Neural progenitor cell (in vitro differentiated cells): ENCODE results near the gene CSTF1. TPM values are rescaled to one million over a fixed set of nuclear protein-coding genes. Genes with fewer than 3 reads are reported as not detected.

Experiments
- DNase-seq: peaks from one replicate; pipeline ENCODE4 v3.0.0-alpha.2; 2016; ENCODE audit warnings: low spot score
- H2AFZ ChIP-seq: fragments of 200-600 bp; sonication (generic); replicated peaks from 2 replicates; pipeline ENCODE4 v1.6.1; 2016; ENCODE audit warnings: antibody characterized with exemption
- H3F3A ChIP-seq: fragments of 200-600 bp; sonication (generic); 2 replicates; pipeline ENCODE4 v1.6.1; 2016; ENCODE audit warnings: antibody characterized with exemption, low read depth
- H3K27ac ChIP-seq: fragments of 200-600 bp; sonication (generic); 2 replicates; pipeline ENCODE4 v1.5.1; 2016; ENCODE audit warnings: mild to moderate bottlenecking
- H3K27me3 ChIP-seq: fragments of 200-600 bp; sonication (generic); 2 replicates; pipeline ENCODE4 v1.6.1; 2016; ENCODE audit warnings: mild to moderate bottlenecking, moderate library complexity
- H3K36me3 ChIP-seq: fragments of 200-600 bp; sonication (generic); 2 replicates; pipeline ENCODE4 v1.5.1; 2016
- H3K4me1 ChIP-seq: fragments of 200-600 bp; sonication (generic); 2 replicates; pipeline ENCODE4 v1.6.1; 2016; ENCODE audit warnings: mixed run types
- H3K4me2 ChIP-seq: fragments of 200-600 bp; sonication (generic); 2 replicates; pipeline ENCODE4 v1.6.1; 2016
- H3K4me3 ChIP-seq: fragments of 200-600 bp; sonication (generic); 2 replicates; pipeline ENCODE4 v1.5.1; 2016
- H3K79me2 ChIP-seq: fragments of 200-600 bp; sonication (generic); 2 replicates; pipeline ENCODE4 v1.6.1; 2016; ENCODE audit warnings: low read depth
- H3K9ac ChIP-seq: fragments of 200-600 bp; sonication (generic); 2 replicates; pipeline ENCODE4 v1.6.1; 2016
- H3K9me3 ChIP-seq: fragments of 200-600 bp; sonication (generic); 2 replicates; pipeline ENCODE4 v1.5.1; 2016; ENCODE audit warnings: low read depth
- H4K20me1 ChIP-seq: fragments of 200-600 bp; sonication (generic); 2 replicates; pipeline ENCODE4 v1.6.1; 2016; ENCODE audit warnings: low read depth
- H3K27ac Mint-ChIP-seq: 3 replicates; pipeline ENCODE4 v1.8.0; 2021; ENCODE audit warnings: mixed read lengths
- H3K27me3 Mint-ChIP-seq: 2 replicates; pipeline ENCODE4 v1.8.0; 2022; ENCODE audit warnings: low read depth, mild to moderate bottlenecking, inconsistent platforms, moderate library complexity, mixed read lengths; ENCODE audit not compliant: insufficient read depth
- H3K36me3 Mint-ChIP-seq: 3 replicates; pipeline ENCODE4 v1.8.0; 2021; ENCODE audit warnings: mixed read lengths
- H3K4me1 Mint-ChIP-seq: 3 replicates; pipeline ENCODE4 v1.8.0; 2021; ENCODE audit warnings: mixed read lengths
- H3K4me3 Mint-ChIP-seq: 3 replicates; pipeline ENCODE4 v1.8.0; 2021; ENCODE audit warnings: mild to moderate bottlenecking, moderate library complexity, mixed read lengths
- H3K9me3 Mint-ChIP-seq: 3 replicates; pipeline ENCODE4 v1.8.0; 2020; ENCODE audit warnings: mixed read lengths
- CTCF ChIP-seq: fragments of 200-600 bp; sonication (generic); IDR thresholded peaks from 2 replicates; pipeline ENCODE4 v1.5.1; 2017; ENCODE audit warnings: antibody characterized with exemption, mild to moderate bottlenecking
- EZH2 ChIP-seq: fragments of 200-600 bp; sonication (generic); IDR thresholded peaks from 2 replicates; pipeline ENCODE4 v1.6.1; 2017; ENCODE audit warnings: antibody characterized with exemption, mild to moderate bottlenecking, moderate library complexity
- EZH2phosphoT487 ChIP-seq: fragments of 200-600 bp; sonication (generic); IDR thresholded peaks from 2 replicates; pipeline ENCODE4 v1.6.1; 2017; ENCODE audit warnings: antibody characterized with exemption
- total RNA-seq: library from RNA; depleted of rRNA; stranded (reverse); fragments of >200 nt; gene quantifications from 2 replicates; pipeline ENCODE4 v1.2.3, GENCODE V29; 2015; ENCODE audit warnings: low replicate concordance

The CSTF1 gene
- total RNA-seq, 1 donor from 2014 or later = 87.2 TPM

GRCh38 chr20:56423886-56424285 lies 31.4 kb downstream of the CSTF1 start:
- H3F3A ChIP-seq = no peaks in the 10 kb centered on the region
- Mint-ChIP-seq H3K27ac (no peak overlapping the region), H3K4me3 (no peak overlapping the region), H3K36me3 (no peaks in the 10 kb centered on the region), H3K4me1 (peaks cover 22% of the 10 kb centered on the region), H3K27me3 (no peaks in the 10 kb centered on the region), H3K9me3 (no peaks in the 10 kb centered on the region)
- TF ChIP-seq EZH2 (no peak), CTCF (no peak), EZH2phosphoT487 (no peak)
- no peak overlapping the region for H3K27ac ChIP-seq
- no peaks in the 10 kb centered on the region for H3K4me1 ChIP-seq
- H3K36me3 ChIP-seq = no peaks in the 10 kb centered on the region
- H3K27me3 ChIP-seq = peaks cover 39% of the 10 kb centered on the region
- no peak overlapping the region for H3K4me2 ChIP-seq
- H3K4me3 ChIP-seq = no peak overlapping the region
- H3K9me3 ChIP-seq = no peaks in the 10 kb centered on the region
- no peak overlapping the region for H2AFZ ChIP-seq
- H4K20me1 ChIP-seq = no peaks in the 10 kb centered on the region
- no peaks in the 10 kb centered on the region for H3K79me2 ChIP-seq
- no peak overlapping the region for H3K9ac ChIP-seq
- DNase-seq = no peak

GRCh38 chr20:56424931-56425330 lies 32.5 kb downstream of the CSTF1 start:
- H3K4me2 ChIP-seq = no peak overlapping the region
- no peaks in the 10 kb centered on the region for H3K36me3 ChIP-seq
- no peaks in the 10 kb centered on the region for H3K36me3 Mint-ChIP-seq
- no peak for DNase-seq
- peaks cover 39% of the 10 kb centered on the region for H3K27me3 ChIP-seq
- H3K4me3 Mint-ChIP-seq = no peak overlapping the region
- no peaks in the 10 kb centered on the region for H3K9me3 Mint-ChIP-seq
- no peaks in the 10 kb centered on the region for H3K79me2 ChIP-seq
- no peaks in the 10 kb centered on the region for H4K20me1 ChIP-seq
- H3K9me3 ChIP-seq = no peaks in the 10 kb centered on the region
- H3K27ac Mint-ChIP-seq = no peak overlapping the region
- H3K4me1 Mint-ChIP-seq = peaks cover 31% of the 10 kb centered on the region
- no peaks in the 10 kb centered on the region for H3K27me3 Mint-ChIP-seq
- H3F3A ChIP-seq = no peaks in the 10 kb centered on the region
- H3K9ac ChIP-seq = no peak overlapping the region
- no peak overlapping the region for H3K4me3 ChIP-seq
- no peak overlapping the region for H2AFZ ChIP-seq
- H3K27ac ChIP-seq = no peak overlapping the region
- TF ChIP-seq CTCF = no peak
- TF ChIP-seq EZH2 = no peak
- no peak for TF ChIP-seq EZH2phosphoT487
- H3K4me1 ChIP-seq = no peaks in the 10 kb centered on the region

DNA sequence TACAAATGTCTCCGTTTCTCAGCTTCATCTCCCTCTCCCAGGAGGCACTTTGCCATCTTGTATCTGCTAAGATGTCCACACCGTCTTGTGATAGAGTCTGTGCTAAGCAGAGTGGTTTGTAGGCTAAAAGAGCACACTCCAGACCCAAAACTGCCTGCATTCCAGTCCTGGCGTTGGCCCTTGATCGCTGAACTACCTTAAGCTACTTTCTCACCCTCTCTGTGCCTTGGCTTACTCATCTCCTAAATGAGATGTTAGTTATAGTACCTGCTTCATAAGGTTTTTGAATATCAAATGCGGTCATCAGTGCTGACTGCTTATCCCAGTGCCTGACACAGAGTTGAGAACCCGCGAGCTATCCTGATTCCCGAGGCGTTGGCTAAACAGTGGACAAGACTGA lies 33.6 kb downstream of the CSTF1 start:
- TF ChIP-seq EZH2phosphoT487 (no peak), EZH2 (no peak), CTCF (no peak)
- no peaks in the 10 kb centered on the region for H3K36me3 ChIP-seq
- Mint-ChIP-seq H3K9me3 (no peaks in the 10 kb centered on the region), H3K4me3 (no peak overlapping the region), H3K27ac (no peak overlapping the region), H3K36me3 (no peaks in the 10 kb centered on the region), H3K4me1 (peaks cover 33% of the 10 kb centered on the region), H3K27me3 (no peaks in the 10 kb centered on the region)
- no peaks in the 10 kb centered on the region for H3K79me2 ChIP-seq
- no peak overlapping the region for H2AFZ ChIP-seq
- no peak overlapping the region for H3K27ac ChIP-seq
- no peak overlapping the region for H3K9ac ChIP-seq
- no peaks in the 10 kb centered on the region for H3K4me1 ChIP-seq
- H3K4me3 ChIP-seq = no peak overlapping the region
- DNase-seq = no peak
- H3K27me3 ChIP-seq = peaks cover 50% of the 10 kb centered on the region
- H3F3A ChIP-seq = no peaks in the 10 kb centered on the region
- H4K20me1 ChIP-seq = no peaks in the 10 kb centered on the region
- no peaks in the 10 kb centered on the region for H3K9me3 ChIP-seq
- H3K4me2 ChIP-seq = no peak overlapping the region

DNA sequence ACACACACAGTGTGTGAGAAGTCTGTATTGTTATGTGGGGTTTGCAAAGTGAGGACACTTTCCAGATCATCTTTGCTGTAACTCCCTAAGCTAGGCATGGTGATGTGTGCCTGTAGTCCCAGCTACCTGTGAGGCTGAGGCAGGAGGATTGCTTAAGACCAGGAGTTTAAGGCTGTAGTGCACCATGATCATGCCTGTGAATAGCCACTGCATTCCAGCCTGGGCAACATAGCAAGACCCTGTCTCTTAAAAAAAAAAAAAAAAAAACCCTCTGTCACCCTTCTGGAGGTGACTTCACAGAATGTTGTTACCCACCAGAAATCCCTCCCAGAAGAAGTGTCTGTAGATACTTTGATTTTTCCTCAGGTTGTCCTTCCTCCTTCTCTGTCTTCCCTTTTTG lies 34.5 kb downstream of the CSTF1 start:
- no peaks in the 10 kb centered on the region for H4K20me1 ChIP-seq
- Mint-ChIP-seq H3K9me3 (no peaks in the 10 kb centered on the region), H3K36me3 (no peaks in the 10 kb centered on the region), H3K27me3 (no peaks in the 10 kb centered on the region), H3K27ac (no peak overlapping the region), H3K4me3 (no peak overlapping the region), H3K4me1 (peaks cover 30% of the 10 kb centered on the region)
- no peaks in the 10 kb centered on the region for H3K79me2 ChIP-seq
- no peaks in the 10 kb centered on the region for H3K4me1 ChIP-seq
- H3K9ac ChIP-seq = no peak overlapping the region
- H3K9me3 ChIP-seq = no peaks in the 10 kb centered on the region
- no peak overlapping the region for H3K4me2 ChIP-seq
- TF ChIP-seq CTCF = no peak
- TF ChIP-seq EZH2phosphoT487 = no peak
- TF ChIP-seq EZH2 = no peak
- H3F3A ChIP-seq = no peaks in the 10 kb centered on the region
- H3K4me3 ChIP-seq = no peak overlapping the region
- H3K27ac ChIP-seq = no peak overlapping the region
- H3K27me3 ChIP-seq = peaks cover 50% of the 10 kb centered on the region
- no peak for DNase-seq
- H2AFZ ChIP-seq = no peak overlapping the region
- no peaks in the 10 kb centered on the region for H3K36me3 ChIP-seq
